Testis (tissue), 3 donors: ENCODE measurements around the gene ALOX12. TPM values are rescaled to one million over a fixed set of nuclear protein-coding genes. Genes with fewer than 3 reads are reported as not detected.
"Not testable (repeated sequence)": the region's sequence is repeated elsewhere in the genome, so short reads cannot be mapped to it uniquely, and the experiment has no call there.

Experiments
- DNase-seq: peaks from one replicate; pipeline ENCODE4 v3.0.0-alpha.2; 2019
- H3K27ac ChIP-seq, 2 donors: fragments of 200-600 bp; sonication (generic); one replicate each; pipeline ENCODE4 v1.5.1; 2019
- H3K27me3 ChIP-seq: fragments of 200-600 bp; sonication (generic); one replicate; pipeline ENCODE4 v1.5.1; 2019
- H3K36me3 ChIP-seq: fragments of 200-600 bp; sonication (generic); one replicate; pipeline ENCODE4 v1.5.1; 2017; ENCODE audit warnings: low read depth; ENCODE audit errors: missing control alignments
- H3K4me1 ChIP-seq: fragments of 200-600 bp; sonication (generic); one replicate; pipeline ENCODE4 v1.5.1; 2019
- H3K4me3 ChIP-seq, 2 donors: fragments of 200-600 bp; sonication (generic); one replicate each; pipeline ENCODE4 v1.5.1; 2017 to 2019
- H3K9me3 ChIP-seq: fragments of 200-600 bp; sonication (generic); one replicate; pipeline ENCODE4 v1.5.1; 2017
- POLR2A ChIP-seq: fragments of 450-650 bp; IDR thresholded peaks from one replicate; pipeline ENCODE4 v1.6.1; 2017; ENCODE audit warnings: antibody characterized with exemption, mild to moderate bottlenecking, moderate library complexity
- WGBS, 2 donors: methylation state at CpG; one replicate each; pipeline ENCODE4 v1.1.5; 2018; 5-methylcytosine and 5-hydroxymethylcytosine counted together
- intact Hi-C: fragments of 100-400 bp; cut with DNase I; formaldehyde crosslinking; loops from one replicate; pipeline ENCODE4 v1.15.1; 2023; ENCODE audit warnings: low total_unique reads
- polyA plus RNA-seq: library from polyadenylated mRNA; stranded (reverse); fragments of 350-450 nt; fragmentation: Illumina TruSeq; extraction: RNeasy Lipid Tissue Mini Kit (QIAGEN cat#74804); gene quantifications from one replicate; pipeline ENCODE4 v1.2.3, GENCODE V29; 2014; ENCODE audit warnings: low read depth, low replicate concordance; ENCODE audit not compliant: insufficient read depth
- total RNA-seq, 2 donors: library from RNA; depleted of rRNA; stranded (reverse); fragments of >200 nt; gene quantifications; one replicate each; pipeline ENCODE4 v1.2.3, GENCODE V29; 2016
- TF ChIP-seq, protein P1 (sequence below), 3 experiments: fragments of 450-650 bp in 2 of 3; fragments of 200-600 bp in 1 of 3; sonication (generic) in 1 of 3; IDR thresholded peaks; one replicate each; pipeline ENCODE4 v1.5.1; 2016 to 2019; ENCODE audit warnings: antibody characterized with exemption in 3 of 3, mild to moderate bottlenecking in 2 of 3, moderate library complexity in 1 of 3

ALOX12 gene
- total and polyA plus RNA-seq, 3 donors from 2014 or later, result 0.24 to 0.50 (median 0.25) TPM

DNA sequence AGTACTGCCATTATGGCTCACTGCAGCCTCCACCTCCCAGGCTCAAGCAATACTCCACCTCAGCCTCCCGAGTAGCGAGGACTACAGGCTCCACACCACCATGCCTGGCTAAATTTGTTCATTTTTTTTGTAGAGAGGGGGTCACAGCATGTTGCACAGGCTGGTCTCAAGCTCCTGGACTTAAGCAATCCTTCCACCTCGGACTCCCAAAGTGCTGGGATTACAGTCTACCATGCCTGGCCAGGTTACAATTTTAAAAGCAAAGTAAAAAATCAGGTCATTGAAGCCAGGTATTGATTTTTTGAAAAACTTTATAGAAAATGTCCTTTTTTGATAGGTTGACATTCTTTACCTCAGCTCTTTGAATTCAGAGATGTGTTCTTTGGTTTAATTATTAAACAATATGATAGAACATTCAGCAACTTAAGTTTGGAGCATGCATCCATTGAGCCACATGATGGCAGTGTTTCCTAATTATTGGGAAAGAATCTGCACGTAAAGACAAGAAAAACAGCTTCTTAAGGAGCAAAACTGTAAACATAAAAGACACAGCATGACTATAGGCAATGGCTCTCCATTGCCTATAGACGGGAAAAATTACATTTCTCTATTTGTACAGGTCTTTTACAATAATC is 49.8 kb downstream of the ALOX12 start:
- peaks cover 33% of the 10 kb centered on the region for H3K4me1 ChIP-seq
- intact Hi-C loops, result no loop called here
- WGBS, 2 donors, result 23 to 43% methylated on average over 4 to 5 of the region's 5 CpGs
- H3K27me3 ChIP-seq, result no peaks in the 10 kb centered on the region
- no peaks in the 10 kb centered on the region for H3K36me3 ChIP-seq
- H3K9me3 ChIP-seq, result no peaks in the 10 kb centered on the region
- peak overlapping the region in 1 of 2 donors; percentile 70 for H3K27ac ChIP-seq
- no peak overlapping the region for H3K4me3 ChIP-seq
- no peak for TF ChIP-seq POLR2A
- TF ChIP-seq, protein P1, sequence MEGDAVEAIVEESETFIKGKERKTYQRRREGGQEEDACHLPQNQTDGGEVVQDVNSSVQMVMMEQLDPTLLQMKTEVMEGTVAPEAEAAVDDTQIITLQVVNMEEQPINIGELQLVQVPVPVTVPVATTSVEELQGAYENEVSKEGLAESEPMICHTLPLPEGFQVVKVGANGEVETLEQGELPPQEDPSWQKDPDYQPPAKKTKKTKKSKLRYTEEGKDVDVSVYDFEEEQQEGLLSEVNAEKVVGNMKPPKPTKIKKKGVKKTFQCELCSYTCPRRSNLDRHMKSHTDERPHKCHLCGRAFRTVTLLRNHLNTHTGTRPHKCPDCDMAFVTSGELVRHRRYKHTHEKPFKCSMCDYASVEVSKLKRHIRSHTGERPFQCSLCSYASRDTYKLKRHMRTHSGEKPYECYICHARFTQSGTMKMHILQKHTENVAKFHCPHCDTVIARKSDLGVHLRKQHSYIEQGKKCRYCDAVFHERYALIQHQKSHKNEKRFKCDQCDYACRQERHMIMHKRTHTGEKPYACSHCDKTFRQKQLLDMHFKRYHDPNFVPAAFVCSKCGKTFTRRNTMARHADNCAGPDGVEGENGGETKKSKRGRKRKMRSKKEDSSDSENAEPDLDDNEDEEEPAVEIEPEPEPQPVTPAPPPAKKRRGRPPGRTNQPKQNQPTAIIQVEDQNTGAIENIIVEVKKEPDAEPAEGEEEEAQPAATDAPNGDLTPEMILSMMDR (IDR thresholded peaks at IDR 0.05), result peak; percentile 64 to 87 (median 74)
- DNase-seq, result peak; percentile 69

DNA sequence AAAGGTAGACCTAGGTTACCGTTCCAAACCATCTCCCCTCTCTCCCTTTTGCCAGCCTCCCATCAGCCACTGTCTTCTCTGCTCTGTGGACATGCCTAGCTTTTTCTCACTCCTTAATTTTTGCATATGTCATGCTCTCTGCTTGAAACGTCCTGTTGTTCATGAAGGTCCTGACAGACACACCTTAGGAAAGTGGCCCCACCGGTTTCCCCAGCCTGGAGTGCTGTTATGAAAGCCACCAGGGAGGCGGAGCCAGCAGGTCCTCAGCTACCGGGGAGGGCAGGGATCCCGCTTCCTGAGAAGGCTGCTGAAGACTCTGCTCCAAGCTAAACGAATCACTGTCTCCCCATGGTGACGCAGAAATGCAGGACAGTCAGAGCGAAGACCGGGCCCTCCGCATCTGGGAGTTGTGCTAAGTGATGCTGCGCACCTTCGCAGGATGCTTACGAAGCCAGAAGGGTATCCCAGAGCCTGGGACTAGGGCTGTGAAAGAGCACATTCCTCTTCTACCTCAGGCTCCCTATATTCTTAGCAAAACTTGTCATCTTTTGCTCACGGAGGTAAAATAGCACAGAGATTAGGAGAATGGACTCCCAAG is 50.4 kb downstream of the ALOX12 start:
- H3K4me1 ChIP-seq, result peaks cover 33% of the 10 kb centered on the region
- H3K4me3 ChIP-seq, result no peak overlapping the region
- no peaks in the 10 kb centered on the region for H3K36me3 ChIP-seq
- TF ChIP-seq, protein P1 (IDR thresholded peaks at IDR 0.05), result no peak
- no peak for TF ChIP-seq POLR2A
- intact Hi-C loops, result no loop called here
- no peaks in the 10 kb centered on the region for H3K27me3 ChIP-seq
- WGBS, 2 donors, result 10 to 14% methylated on average over 15 of the region's 15 CpGs
- peak overlapping the region; percentile 65 to 70 for H3K27ac ChIP-seq
- no peaks in the 10 kb centered on the region for H3K9me3 ChIP-seq
- no peak for DNase-seq

DNA sequence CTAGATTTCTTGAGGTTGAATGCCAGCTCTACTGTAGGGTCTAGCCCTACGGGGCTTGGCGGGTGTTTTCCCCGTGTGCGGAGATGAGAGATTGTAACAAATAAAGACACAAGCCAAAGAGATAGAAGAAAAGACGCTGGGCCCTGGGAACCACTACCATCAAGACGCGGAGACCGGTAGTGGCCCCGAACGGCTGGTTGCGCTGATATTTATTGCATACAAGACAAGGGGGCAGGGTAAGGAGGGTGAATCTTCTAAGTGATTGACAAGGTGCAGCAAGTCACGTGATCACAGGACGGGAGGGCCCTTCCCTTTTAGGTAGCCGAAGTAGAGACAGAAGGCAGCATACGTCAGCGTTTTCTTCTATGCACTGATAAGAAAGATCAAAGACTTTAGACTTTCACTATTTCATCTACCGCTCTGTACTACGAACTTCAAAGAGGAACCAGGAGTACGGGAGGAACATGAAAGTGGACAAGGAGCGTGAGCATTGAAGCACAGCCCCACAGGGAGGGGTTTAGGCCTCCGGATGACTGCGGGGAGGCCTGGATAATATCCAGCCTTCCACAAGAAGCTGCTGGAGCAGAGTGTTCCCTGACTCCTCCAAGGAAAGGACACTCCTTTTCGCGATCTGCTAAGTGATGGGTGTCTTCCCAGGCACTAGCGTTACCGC is 51.0 kb downstream of the ALOX12 start:
- H3K36me3 ChIP-seq, H3K9me3 ChIP-seq, H3K27me3 ChIP-seq, intact Hi-C loops: not testable (repeated sequence)
- Histone ChIP-seq H3K4me1 (peaks cover 33% of the 10 kb centered on the region), H3K27ac (peak overlapping the region; percentile 65 to 70), H3K4me3 (peak overlapping the region; percentile 3 to 5)
- WGBS, 2 donors, result 4 to 6% methylated on average over 26 of the region's 26 CpGs
- peak; percentile 82 for DNase-seq

DNA sequence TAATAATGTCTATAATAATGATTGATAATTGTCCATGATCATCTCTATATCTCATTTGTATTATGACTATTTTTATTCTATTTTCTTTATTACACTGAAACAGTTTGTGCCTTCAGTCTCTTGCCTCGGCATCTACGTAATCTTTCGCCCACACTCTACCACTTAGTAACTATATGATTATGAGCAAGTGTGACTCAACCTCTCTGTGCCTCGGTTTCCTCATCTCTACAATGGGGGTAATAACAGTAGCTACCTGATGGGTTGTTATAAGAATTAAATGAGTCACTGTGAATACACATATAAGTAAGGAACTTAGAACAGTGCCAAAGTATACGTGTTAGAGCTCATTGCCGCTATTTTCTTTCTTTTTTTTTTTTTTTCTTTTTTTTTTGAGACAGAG is 51.7 kb downstream of the ALOX12 start:
- 68 to 73% methylated on average over 6 of the region's 6 CpGs for WGBS, 2 donors

DNA sequence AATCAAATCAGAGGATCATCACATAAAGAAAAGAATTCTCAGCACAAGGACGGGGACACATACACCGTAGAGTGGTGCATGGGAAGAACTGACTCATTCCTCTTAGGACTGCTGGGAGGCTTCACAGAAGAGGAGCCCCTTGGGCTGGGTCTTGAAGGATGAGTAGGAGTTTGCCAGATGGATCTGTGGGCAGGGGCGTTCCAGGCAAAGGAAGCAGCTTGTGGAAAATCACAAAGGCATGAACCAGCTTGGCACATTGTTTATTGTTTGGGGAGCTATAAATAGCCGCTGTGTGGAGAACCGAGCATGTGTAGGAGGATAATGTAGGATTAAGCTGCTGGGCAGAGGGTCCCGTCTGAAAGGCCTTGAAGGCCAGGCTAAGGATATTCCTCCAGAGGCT is 53.1 kb downstream of the ALOX12 start:
- Histone ChIP-seq H3K4me1 (peaks cover 15% of the 10 kb centered on the region), H3K27ac (no peak overlapping the region), H3K27me3 (no peaks in the 10 kb centered on the region), H3K9me3 (no peaks in the 10 kb centered on the region), H3K4me3 (no peak overlapping the region), H3K36me3 (no peaks in the 10 kb centered on the region)
- TF ChIP-seq POLR2A, result no peak
- TF ChIP-seq, protein P1 (IDR thresholded peaks at IDR 0.05), result no peak
- intact Hi-C loops, result no loop called here
- 64 to 73% methylated on average over 6 of the region's 6 CpGs for WGBS, 2 donors
- DNase-seq, result no peak

More for the DNA sequence above, 51.7 kb downstream of the ALOX12 start:
- intact Hi-C loops, result no loop called here
- no peak overlapping the region for H3K4me3 ChIP-seq
- peak overlapping the region; percentile 65 to 70 for H3K27ac ChIP-seq
- TF ChIP-seq, protein P1 (IDR thresholded peaks at IDR 0.05), result no peak
- no peak for TF ChIP-seq POLR2A
- H3K36me3 ChIP-seq, result no peaks in the 10 kb centered on the region
- H3K9me3 ChIP-seq, result no peaks in the 10 kb centered on the region
- peaks cover 29% of the 10 kb centered on the region for H3K4me1 ChIP-seq
- no peak for DNase-seq
- H3K27me3 ChIP-seq, result no peaks in the 10 kb centered on the region

DNA sequence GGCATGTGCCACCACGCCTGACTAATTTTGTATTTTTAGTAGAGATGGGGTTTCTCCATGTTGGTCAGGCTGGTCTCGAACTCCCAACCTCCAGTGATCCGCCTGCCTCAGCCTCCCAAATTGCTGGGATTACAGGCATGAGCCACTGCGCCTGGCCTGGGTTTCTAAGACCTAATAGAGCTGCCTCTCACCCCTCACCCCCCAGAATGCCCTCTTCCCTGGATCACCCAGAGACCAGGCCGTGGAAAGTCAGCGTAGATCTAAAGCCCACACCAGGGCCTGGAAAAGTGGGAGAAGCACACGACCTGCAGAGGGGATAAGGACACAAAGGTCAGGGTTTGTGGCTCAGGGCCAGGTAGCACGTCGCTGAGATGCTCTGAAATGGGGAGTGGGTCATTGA is 54.7 kb downstream of the ALOX12 start:
- H3K4me1 ChIP-seq, result peaks cover 15% of the 10 kb centered on the region
- H3K27ac ChIP-seq, H3K4me3 ChIP-seq, H3K27me3 ChIP-seq, DNase-seq, intact Hi-C loops, H3K9me3 ChIP-seq, H3K36me3 ChIP-seq: not testable (repeated sequence)
- 80 to 85% methylated on average over 7 to 9 of the region's 9 CpGs for WGBS, 2 donors
